Measurements from ENCODE around the gene KRT84. TPM values are rescaled to one million over a fixed set of nuclear protein-coding genes. Genes with fewer than 3 reads are reported as not detected.

Gene KRT84
- total RNA-seq, 1 experiment from 2014 or later, result not detected

DNA sequence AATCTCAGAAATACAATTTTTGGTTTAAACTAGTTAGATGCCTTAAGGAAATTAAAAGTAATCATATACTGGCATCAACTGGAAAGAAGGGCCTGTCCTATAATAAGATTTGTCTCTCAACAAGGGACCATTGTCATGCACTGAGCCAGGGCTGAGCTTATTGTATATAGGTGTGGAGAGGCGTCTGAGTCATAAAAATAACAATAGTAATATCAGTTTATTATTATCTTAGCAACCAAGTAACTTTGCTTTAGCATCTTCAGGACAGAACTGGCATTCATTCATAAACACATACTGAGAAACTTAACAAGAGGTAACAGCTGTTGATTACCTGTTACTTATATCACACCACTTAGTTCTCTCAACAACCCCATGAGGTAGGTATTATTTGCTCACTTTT is 41.6 kb upstream of the KRT84 start (continued):
- TF ChIP-seq, protein P1, sequence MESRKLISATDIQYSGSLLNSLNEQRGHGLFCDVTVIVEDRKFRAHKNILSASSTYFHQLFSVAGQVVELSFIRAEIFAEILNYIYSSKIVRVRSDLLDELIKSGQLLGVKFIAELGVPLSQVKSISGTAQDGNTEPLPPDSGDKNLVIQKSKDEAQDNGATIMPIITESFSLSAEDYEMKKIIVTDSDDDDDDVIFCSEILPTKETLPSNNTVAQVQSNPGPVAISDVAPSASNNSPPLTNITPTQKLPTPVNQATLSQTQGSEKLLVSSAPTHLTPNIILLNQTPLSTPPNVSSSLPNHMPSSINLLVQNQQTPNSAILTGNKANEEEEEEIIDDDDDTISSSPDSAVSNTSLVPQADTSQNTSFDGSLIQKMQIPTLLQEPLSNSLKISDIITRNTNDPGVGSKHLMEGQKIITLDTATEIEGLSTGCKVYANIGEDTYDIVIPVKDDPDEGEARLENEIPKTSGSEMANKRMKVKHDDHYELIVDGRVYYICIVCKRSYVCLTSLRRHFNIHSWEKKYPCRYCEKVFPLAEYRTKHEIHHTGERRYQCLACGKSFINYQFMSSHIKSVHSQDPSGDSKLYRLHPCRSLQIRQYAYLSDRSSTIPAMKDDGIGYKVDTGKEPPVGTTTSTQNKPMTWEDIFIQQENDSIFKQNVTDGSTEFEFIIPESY (IDR thresholded peaks at IDR 0.05; ENCODE audit: extremely low read depth, insufficient replicate concordance, low read length), result no peak

DNA sequence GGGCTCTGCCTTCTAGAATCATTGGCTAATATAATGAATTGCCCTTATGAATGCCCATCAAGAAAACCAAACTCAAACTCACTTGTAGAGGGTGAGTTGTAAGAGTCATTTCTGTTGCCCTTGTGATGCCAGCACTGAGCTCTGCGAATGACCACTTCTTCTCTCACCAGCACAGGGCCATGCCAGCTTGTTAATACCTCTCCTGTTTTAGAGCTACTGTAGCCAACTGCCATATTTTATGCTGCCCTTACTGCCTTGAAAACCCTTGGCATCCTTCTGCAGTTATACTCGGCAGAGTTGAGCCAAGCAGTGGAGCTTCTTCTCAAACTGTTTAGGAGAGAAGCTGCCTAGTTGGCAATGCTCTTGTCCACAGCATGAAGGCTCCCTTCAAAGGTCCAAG is 40.6 kb upstream of the KRT84 start:
- no TSS peak for BruUV-seq (replicated peaks)
- TF ChIP-seq ELF1 (IDR thresholded peaks at IDR 0.05; ENCODE audit: borderline replicate concordance, low read depth) (no peak), FOSL1 (IDR thresholded peaks at IDR 0.05; ENCODE audit: low read depth) (no peak), EGR1 (IDR thresholded peaks at IDR 0.05; ENCODE audit: low read depth) (no peak), CEBPB (IDR thresholded peaks at IDR 0.05; ENCODE audit: low read depth) (no peak), RAD21 (IDR thresholded peaks at IDR 0.05; ENCODE audit: low read depth) (no peak), SRF (IDR thresholded peaks at IDR 0.05; ENCODE audit: low read depth) (no peak), ZNF274 (IDR thresholded peaks at IDR 0.05; ENCODE audit: low read depth, low read length) (no peak), TCF7L2 (IDR thresholded peaks at IDR 0.05; ENCODE audit: borderline replicate concordance, extremely low read depth, insufficient read depth, insufficient read length) (no peak), MAX (IDR thresholded peaks at IDR 0.05) (no peak), SP1 (IDR thresholded peaks at IDR 0.05; ENCODE audit: low read depth) (no peak), ZFX (IDR thresholded peaks at IDR 0.05) (no peak), POLR2A (IDR thresholded peaks at IDR 0.05; ENCODE audit: borderline replicate concordance, extremely low read depth, insufficient read depth, insufficient read length) (no peak), CBX3 (IDR thresholded peaks at IDR 0.05; ENCODE audit: low read depth) (no peak)
- Histone ChIP-seq H3K4me1 (ENCODE audit: control insufficient read depth in 1 of 2, insufficient read depth in 2 of 2, low read length in 2 of 2) (peaks cover 0 to 23% of the 10 kb centered on the region in 2 experiments; a peak in 2 of 4 replicates), H3K79me2 (ENCODE audit: insufficient read depth, low read length) (no peaks in the 10 kb centered on the region), H2AFZ (ENCODE audit: low read depth, low read length, poor library complexity, severe bottlenecking) (no peak overlapping the region), H3K27me3 (ENCODE audit: insufficient read depth, low read length) (no peaks in the 10 kb centered on the region; the same call in 1 of the 2 replicates), H4K20me1 (ENCODE audit: insufficient read depth) (no peaks in the 10 kb centered on the region), H3K4me3 (replicated peaks in 1 of 2; ENCODE audit: low read depth in 1 of 2, low read length in 2 of 2) (no peak overlapping the region), H3K9me2 (ENCODE audit: insufficient read depth) (no peaks in the 10 kb centered on the region), H3K36me3 (ENCODE audit: control insufficient read depth in 1 of 2, insufficient read depth in 2 of 2, low read length in 2 of 2) (no peaks in the 10 kb centered on the region), H3K27ac (ENCODE audit: low read depth, low read length) (no peak overlapping the region), H3K4me2 (ENCODE audit: low read length) (no peak overlapping the region), H3K9ac (ENCODE audit: low read length) (no peak overlapping the region), H3K9me3 (ENCODE audit: control insufficient read depth in 1 of 2, insufficient read depth in 1 of 2, low read depth in 1 of 2, low read length in 2 of 2) (no peaks in the 10 kb centered on the region)
- DNase-seq (ENCODE audit: low read depth, low spot score), result no peak
- no peak for ATAC-seq
- RAD21 ChIA-PET (ENCODE audit: low non-redundant PET in 1 of 2, low total read pairs in 2 of 2, uncharacterized antibody in 2 of 2, unreplicated experiment in 2 of 2), result no interaction called here
- CTCF ChIA-PET, result no interaction called here
- POLR2A ChIA-PET, result no interaction called here
- intact Hi-C loops (cut with micrococcal nuclease), result no loop called here

All from HCT116 (cell line).